ENCODE data around the gene DLG3. TPM values are rescaled to one million over a fixed set of nuclear protein-coding genes. Genes with fewer than 3 reads are reported as not detected.
A peak's percentile ranks its signal among the peaks of the same experiment; 100 is the strongest.

Gene DLG3
- polyA plus RNA-seq, 1 donor (not counting 4 experiments of a cell fraction or from before 2014, with no cell fraction given): 10.1 TPM

DNA sequence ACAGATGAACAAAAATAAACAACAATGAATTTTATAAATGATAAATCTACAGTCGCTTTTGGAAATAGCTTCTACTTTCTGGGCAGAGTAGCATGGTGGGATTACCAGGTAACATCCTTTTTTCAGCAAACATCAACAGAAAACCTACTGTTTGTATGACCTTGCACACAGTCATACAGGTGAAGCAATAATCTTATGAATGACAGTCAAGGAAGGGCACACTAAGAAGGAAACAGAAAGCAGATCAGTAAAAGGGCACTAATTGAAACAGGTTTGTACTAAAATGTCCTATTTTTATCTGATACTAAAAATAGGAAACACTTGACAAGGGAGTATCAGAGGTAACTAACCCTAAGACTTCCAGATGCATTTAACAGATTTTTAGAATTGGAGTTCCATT lies 108.9 kb downstream of the DLG3 start:
- Histone ChIP-seq H2AFZ (ENCODE audit: control insufficient read depth, low read length) (no peak overlapping the region), H3K9me3 (ENCODE audit: control insufficient read depth, low read depth, low read length) (no peaks in the 10 kb centered on the region), H4K20me1 (ENCODE audit: control insufficient read depth, extremely low read depth, insufficient read depth, low read length) (no peaks in the 10 kb centered on the region), H3K9ac (ENCODE audit: control insufficient read depth, extremely low read depth, insufficient read depth, low read length) (no peak overlapping the region), H3K27me3 (ENCODE audit: control insufficient read depth, extremely low read depth, insufficient read depth, low read length) (no peaks in the 10 kb centered on the region), H3K9me1 (ENCODE audit: control insufficient read depth, extremely low read depth, insufficient read depth, low read length) (no peaks in the 10 kb centered on the region), H3K4me3 (ENCODE audit: control insufficient read depth in 2 of 3, extremely low read depth in 1 of 3, insufficient read depth in 2 of 3, low read depth in 1 of 3, low read length in 3 of 3) (no peak overlapping the region), H3K4me2 (ENCODE audit: control insufficient read depth, extremely low read depth, insufficient read depth, low read depth, low read length) (no peak overlapping the region), H3K36me3 (ENCODE audit: control insufficient read depth in 2 of 2, extremely low read depth in 1 of 2, insufficient read depth in 2 of 2, low read length in 2 of 2) (no peaks in the 10 kb centered on the region), H3K79me2 (ENCODE audit: control insufficient read depth, insufficient read depth, low read length) (no peaks in the 10 kb centered on the region), H3K4me1 (ENCODE audit: control insufficient read depth, extremely low read depth, insufficient read depth, low read length) (peaks cover 5% of the 10 kb centered on the region), H3K27ac (ENCODE audit: control insufficient read depth, insufficient read depth, low read length) (no peak overlapping the region)
- dilution Hi-C loops (cut with MboI; ENCODE audit: extremely low pct_ligation_motif_present, low sequenced_read_pairs): no loop called here
- TF ChIP-seq, protein P1, sequence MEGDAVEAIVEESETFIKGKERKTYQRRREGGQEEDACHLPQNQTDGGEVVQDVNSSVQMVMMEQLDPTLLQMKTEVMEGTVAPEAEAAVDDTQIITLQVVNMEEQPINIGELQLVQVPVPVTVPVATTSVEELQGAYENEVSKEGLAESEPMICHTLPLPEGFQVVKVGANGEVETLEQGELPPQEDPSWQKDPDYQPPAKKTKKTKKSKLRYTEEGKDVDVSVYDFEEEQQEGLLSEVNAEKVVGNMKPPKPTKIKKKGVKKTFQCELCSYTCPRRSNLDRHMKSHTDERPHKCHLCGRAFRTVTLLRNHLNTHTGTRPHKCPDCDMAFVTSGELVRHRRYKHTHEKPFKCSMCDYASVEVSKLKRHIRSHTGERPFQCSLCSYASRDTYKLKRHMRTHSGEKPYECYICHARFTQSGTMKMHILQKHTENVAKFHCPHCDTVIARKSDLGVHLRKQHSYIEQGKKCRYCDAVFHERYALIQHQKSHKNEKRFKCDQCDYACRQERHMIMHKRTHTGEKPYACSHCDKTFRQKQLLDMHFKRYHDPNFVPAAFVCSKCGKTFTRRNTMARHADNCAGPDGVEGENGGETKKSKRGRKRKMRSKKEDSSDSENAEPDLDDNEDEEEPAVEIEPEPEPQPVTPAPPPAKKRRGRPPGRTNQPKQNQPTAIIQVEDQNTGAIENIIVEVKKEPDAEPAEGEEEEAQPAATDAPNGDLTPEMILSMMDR (optimal IDR thresholded peaks at IDR 0.05 in 1 of 3, IDR thresholded peaks at IDR 0.05 in 1 of 3, conservative IDR thresholded peaks at IDR 0.05 in 1 of 3; ENCODE audit: extremely low read depth in 1 of 3, insufficient read depth in 2 of 3, low read length in 3 of 3): no peak
- TF ChIP-seq EZH2 (IDR thresholded peaks at IDR 0.05; ENCODE audit: low read length): no peak
- DNase-seq (ENCODE audit: low read depth, low spot score) (no peak), FAIRE-seq (no peak)

DNA sequence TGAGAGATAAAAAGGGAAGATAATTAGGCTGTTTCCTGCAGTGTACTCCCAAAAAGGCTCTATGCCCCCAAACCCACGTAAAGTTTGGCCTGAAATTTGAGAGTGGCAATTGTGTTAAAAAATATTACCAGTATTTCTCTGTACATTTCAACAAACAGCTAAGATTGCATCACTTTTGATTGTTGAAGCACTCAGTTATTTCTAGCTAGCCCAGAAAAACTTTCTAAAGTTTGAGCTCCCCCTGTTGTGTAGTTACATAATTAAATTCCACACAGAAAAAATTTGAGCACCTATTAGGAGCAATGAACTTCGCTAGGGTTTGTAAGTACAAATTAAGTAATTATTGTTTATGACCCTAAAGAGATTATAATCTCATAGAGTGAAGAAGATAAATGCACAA lies 109.4 kb downstream of the DLG3 start:
- TF ChIP-seq, protein P1 (optimal IDR thresholded peaks at IDR 0.05 in 1 of 3, IDR thresholded peaks at IDR 0.05 in 1 of 3, conservative IDR thresholded peaks at IDR 0.05 in 1 of 3; ENCODE audit: extremely low read depth in 1 of 3, insufficient read depth in 2 of 3, low read length in 3 of 3): no peak
- TF ChIP-seq EZH2 (IDR thresholded peaks at IDR 0.05; ENCODE audit: low read length): no peak
- peaks cover 5% of the 10 kb centered on the region for H3K4me1 ChIP-seq (ENCODE audit: control insufficient read depth, extremely low read depth, insufficient read depth, low read length)
- dilution Hi-C loops (cut with MboI; ENCODE audit: extremely low pct_ligation_motif_present, low sequenced_read_pairs): no loop called here
- H3K4me2 ChIP-seq (ENCODE audit: control insufficient read depth, extremely low read depth, insufficient read depth, low read depth, low read length): peak overlapping the region; percentile 6
- no peak overlapping the region for H3K27ac ChIP-seq (ENCODE audit: control insufficient read depth, insufficient read depth, low read length)
- no peak overlapping the region for H2AFZ ChIP-seq (ENCODE audit: control insufficient read depth, low read length)
- no peaks in the 10 kb centered on the region for H3K9me1 ChIP-seq (ENCODE audit: control insufficient read depth, extremely low read depth, insufficient read depth, low read length)
- no peaks in the 10 kb centered on the region for H4K20me1 ChIP-seq (ENCODE audit: control insufficient read depth, extremely low read depth, insufficient read depth, low read length)
- no peak overlapping the region for H3K4me3 ChIP-seq (ENCODE audit: control insufficient read depth in 2 of 3, extremely low read depth in 1 of 3, insufficient read depth in 2 of 3, low read depth in 1 of 3, low read length in 3 of 3)
- no peak overlapping the region for H3K9ac ChIP-seq (ENCODE audit: control insufficient read depth, extremely low read depth, insufficient read depth, low read length)
- DNase-seq (ENCODE audit: low read depth, low spot score): no peak
- no peaks in the 10 kb centered on the region for H3K27me3 ChIP-seq (ENCODE audit: control insufficient read depth, extremely low read depth, insufficient read depth, low read length)
- H3K9me3 ChIP-seq (ENCODE audit: control insufficient read depth, low read depth, low read length): no peaks in the 10 kb centered on the region
- FAIRE-seq: no peak
- no peaks in the 10 kb centered on the region for H3K79me2 ChIP-seq (ENCODE audit: control insufficient read depth, insufficient read depth, low read length)
- H3K36me3 ChIP-seq (ENCODE audit: control insufficient read depth in 2 of 2, extremely low read depth in 1 of 2, insufficient read depth in 2 of 2, low read length in 2 of 2): no peaks in the 10 kb centered on the region

All from keratinocyte (primary cell).